HepG2 (cell line): ENCODE measurements around the gene C2orf15. TPM values are rescaled to one million over a fixed set of nuclear protein-coding genes. Genes with fewer than 3 reads are reported as not detected.

Experiments used
- BCL3 ChIP-seq: sonication (generic); formaldehyde crosslinking; IDR thresholded peaks from 2 replicates; pipeline ENCODE4 v1.5.1; 2020; ENCODE audit warnings: mild to moderate bottlenecking, missing genetic modification reagents, moderate library complexity
- CEBPB ChIP-seq: IDR thresholded peaks from 2 replicates; pipeline ENCODE4 v1.6.1; 2011; ENCODE audit warnings: low read depth, low read length, improper control_type of control experiment, borderline replicate concordance
- DBP ChIP-seq: sonication (generic); formaldehyde crosslinking; IDR thresholded peaks from 2 replicates; pipeline ENCODE4 v1.4.0; 2020; ENCODE audit warnings: missing genetic modification reagents; ENCODE audit errors: not compliant biosample characterization
- HHEX ChIP-seq: IDR thresholded peaks from 2 replicates; pipeline ENCODE4 v1.6.1; 2016; ENCODE audit warnings: control low read depth
- JUND ChIP-seq: sonication (generic); formaldehyde crosslinking; IDR thresholded peaks from 2 replicates; pipeline ENCODE4 v1.8.0; 2022; ENCODE audit warnings: mild to moderate bottlenecking, missing genetic modification reagents
- NAIF1 ChIP-seq: sonication (generic); formaldehyde crosslinking; IDR thresholded peaks from 2 replicates; pipeline ENCODE4 v1.5.0; 2020; ENCODE audit warnings: mild to moderate bottlenecking, missing genetic modification reagents, borderline replicate concordance
- NFIC ChIP-seq: IDR thresholded peaks from 2 replicates; pipeline ENCODE4 v1.6.1; 2012; ENCODE audit warnings: mild to moderate bottlenecking, low read length, inconsistent platforms
- RBM22 ChIP-seq: fragments of 200-400 bp; formaldehyde crosslinking; optimal IDR thresholded peaks from 2 replicates; pipeline ENCODE3; 2017; ENCODE audit warnings: mild to moderate bottlenecking, low read length, moderate library complexity
- REXO4 ChIP-seq: sonication (generic); formaldehyde crosslinking; IDR thresholded peaks from 2 replicates; pipeline ENCODE4 v1.8.0; 2022; ENCODE audit warnings: missing genetic modification reagents, mild to moderate bottlenecking, borderline replicate concordance
- SPEN ChIP-seq: sonication (generic); formaldehyde crosslinking; IDR thresholded peaks from 2 replicates; pipeline ENCODE4 v1.5.1; 2020; ENCODE audit warnings: low read depth, mild to moderate bottlenecking, missing genetic modification reagents
- ZFAT ChIP-seq: sonication (generic); formaldehyde crosslinking; conservative IDR thresholded peaks from 2 replicates; pipeline ENCODE4 v1.8.1; 2023; ENCODE audit warnings: missing genetic modification reagents, inconsistent platforms
- ZNF180 ChIP-seq: sonication (generic); formaldehyde crosslinking; IDR thresholded peaks from 2 replicates; pipeline ENCODE4 v1.4.0; 2020; ENCODE audit warnings: low read depth, missing genetic modification reagents, borderline replicate concordance
- ZNF274 ChIP-seq: sonication (generic); formaldehyde crosslinking; IDR thresholded peaks from 2 replicates; pipeline ENCODE4 v1.5.1; 2020; ENCODE audit warnings: mild to moderate bottlenecking, missing genetic modification reagents
- ZNF292 ChIP-seq: sonication (generic); formaldehyde crosslinking; IDR thresholded peaks from 2 replicates; pipeline ENCODE4 v1.8.1; 2022; ENCODE audit warnings: mild to moderate bottlenecking, low read depth, missing genetic modification reagents, borderline replicate concordance
- ZNF331 ChIP-seq: sonication (generic); formaldehyde crosslinking; IDR thresholded peaks from 2 replicates; pipeline ENCODE4 v1.4.0; 2020; ENCODE audit warnings: missing genetic modification reagents
- ZNF558 ChIP-seq: sonication (generic); formaldehyde crosslinking; IDR thresholded peaks from 2 replicates; pipeline ENCODE4 v1.9.0; 2022; ENCODE audit warnings: mild to moderate bottlenecking, missing genetic modification reagents, borderline replicate concordance
- ZNF776 ChIP-seq: sonication (generic); formaldehyde crosslinking; IDR thresholded peaks from 2 replicates; pipeline ENCODE4 v1.4.0; 2020; ENCODE audit warnings: mild to moderate bottlenecking, missing genetic modification reagents
- ZNF83 ChIP-seq: sonication (generic); formaldehyde crosslinking; IDR thresholded peaks from 2 replicates; pipeline ENCODE4 v1.4.0; 2020; ENCODE audit warnings: missing genetic modification reagents, mild to moderate bottlenecking, borderline replicate concordance
- polyA plus RNA-seq, 8 experiments: library from polyadenylated mRNA; depleted of rRNA in 3 of 8; stranded (reverse) in 7 of 8; unstranded in 1 of 8; fragments of >200 nt; fragmentation: Illumina TruSeq in 4 of 8; extraction: Trizol in 4 of 8; gene quantifications; 2 replicates each; pipeline versions ENCODE4 v1.2.1 to v1.2.3, GENCODE V29; 2011 to 2016; ENCODE audit warnings: low read depth in 4 of 8, missing spikeins in 1 of 8, mixed read lengths in 1 of 8; ENCODE audit not compliant: insufficient read depth in 1 of 8
- total RNA-seq, 5 experiments: library from RNA; depleted of rRNA; stranded (reverse); fragments of >200 nt; fragmentation: Illumina TruSeq; extraction: Trizol; gene quantifications; 2 replicates each; pipeline ENCODE4 v1.2.3, GENCODE V29; 2016; ENCODE audit warnings: low read depth in 1 of 5

Gene C2orf15
- total and polyA plus RNA-seq, 2 of the 13 experiments (the other 11 are each of a cell fraction or from before 2014, with no cell fraction given) = 5.5 to 8.3 TPM

- TF ChIP-seq REXO4 = no peak
- peak; percentile 94; the same call in 1 of the 2 replicates for TF ChIP-seq ZNF558 (CRISPR knock-in tag)
- TF ChIP-seq BCL3 = peak; percentile 94
- peak; percentile 97 for TF ChIP-seq SPEN (CRISPR knock-in tag)
- peak; percentile 64; the same call in 1 of the 2 replicates for TF ChIP-seq ZNF83 (CRISPR knock-in tag)
- TF ChIP-seq ZNF292 (CRISPR knock-in tag) = peak; percentile 85; the same call in 1 of the 2 replicates
- peak; percentile 36; the same call in 1 of the 2 replicates for TF ChIP-seq HHEX (CRISPR knock-in tag)
- peak; percentile 80; the same call in 1 of the 2 replicates for TF ChIP-seq JUND (CRISPR knock-in tag)
- TF ChIP-seq RBM22 = peak; percentile 80
- no peak for TF ChIP-seq NAIF1 (CRISPR knock-in tag)
- peak; percentile 26; the same call in 1 of the 2 replicates for TF ChIP-seq ZNF776 (CRISPR knock-in tag)
- TF ChIP-seq ZNF274 (CRISPR knock-in tag) = peak; percentile 99
- TF ChIP-seq NFIC = peak; percentile 81
- peak; percentile 60; the same call in 1 of the 2 replicates for TF ChIP-seq CEBPB
- TF ChIP-seq ZFAT (CRISPR knock-in tag) = no peak
- no peak for TF ChIP-seq ZNF180
- TF ChIP-seq ZNF331 (CRISPR knock-in tag) = peak; percentile 90
- TF ChIP-seq DBP (CRISPR knock-in tag) = no peak
These were observed 39.5 kb downstream of the C2orf15 start, which contains the start of the genes MITD1 and MRPL30 (continued) for GRCh38 chr2:99180755-99181623.
